ENCODE measurements around the gene NDUFS5.

GRCh38 chr1:38990738-38991637 lies 35.2 kb upstream of the NDUFS5 start, which contains the start of gene AKIRIN1:
- peak; percentile 93 for TF ChIP-seq TAF1 (IDR thresholded peaks at IDR 0.05; ENCODE audit: borderline replicate concordance, low read depth, low read length)
- TF ChIP-seq NRF1 (IDR thresholded peaks at IDR 0.05; ENCODE audit: low read depth, low read length): no peak

All from SK-N-SH (cell line).